HG03571 (cell line): ENCODE results near the gene STRA6.
"Not testable (repeated sequence)": the region's sequence is repeated elsewhere in the genome, so short reads cannot be mapped to it uniquely, and the experiment has no call there.

ENCODE experiments used
- ATAC-seq: cut with Tn5 transposase; IDR thresholded peaks from one replicate; pipeline ENCODE4 v1.9.1; 2021; ENCODE audit not compliant: unreplicated experiment

STRA6 gene

DNA sequence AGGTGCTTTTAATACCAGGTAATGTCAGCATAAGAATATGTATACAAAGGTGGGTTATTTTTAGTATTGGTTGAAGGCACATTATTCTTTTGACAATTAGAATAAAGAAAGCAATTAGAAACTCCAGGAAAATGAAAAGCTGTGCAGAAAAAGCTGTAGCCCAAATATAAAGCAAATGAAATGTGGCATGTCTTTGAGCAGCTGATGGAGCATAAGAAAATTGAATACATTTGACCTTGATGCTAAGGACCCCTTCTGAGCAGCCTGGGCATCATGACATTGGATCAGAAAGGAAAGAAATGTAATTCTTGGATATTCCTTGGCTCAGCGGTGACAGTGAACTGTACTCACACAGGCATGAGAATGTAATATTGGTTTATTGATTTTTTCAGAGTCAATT, 37.1 kb downstream of the STRA6 start:
- ATAC-seq, result no peak

DNA sequence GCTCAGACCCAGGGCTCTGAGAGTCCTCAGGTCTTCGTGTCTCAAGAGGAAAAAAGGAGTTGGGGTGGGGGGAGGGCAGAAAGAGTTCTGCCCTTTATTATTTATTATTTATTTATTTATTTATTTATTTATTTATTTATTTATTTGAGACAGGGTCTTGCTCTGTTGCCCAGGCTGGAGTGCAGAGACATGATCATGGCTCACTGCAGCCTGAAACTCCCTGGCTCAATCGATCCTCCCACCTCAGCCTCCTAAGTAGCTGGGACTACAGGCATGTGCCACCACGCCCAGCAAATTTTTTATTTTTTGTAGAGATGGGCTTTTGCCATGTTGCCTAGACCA, 40.4 kb downstream of the STRA6 start:
- not testable (repeated sequence) for ATAC-seq

DNA sequence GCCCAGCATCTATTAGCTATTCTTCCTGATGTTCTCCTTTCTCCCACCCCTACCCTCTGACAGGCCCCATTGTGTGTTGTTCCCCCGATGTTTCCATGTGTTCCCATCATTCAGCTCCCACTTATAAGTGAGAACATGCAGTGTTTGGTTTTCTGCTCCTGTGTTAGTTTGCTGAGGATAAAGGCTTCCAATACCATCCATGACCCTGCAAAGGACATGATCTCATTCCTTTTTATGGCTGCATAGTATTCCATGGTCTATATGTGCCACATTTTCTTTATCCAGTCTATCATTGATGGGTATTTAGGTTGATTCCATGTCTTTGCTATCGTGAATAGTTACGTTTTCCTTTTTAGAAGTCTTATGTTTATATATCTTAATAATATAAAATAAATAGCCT, 42.2 kb downstream of the STRA6 start:
- not testable (repeated sequence) for ATAC-seq

DNA sequence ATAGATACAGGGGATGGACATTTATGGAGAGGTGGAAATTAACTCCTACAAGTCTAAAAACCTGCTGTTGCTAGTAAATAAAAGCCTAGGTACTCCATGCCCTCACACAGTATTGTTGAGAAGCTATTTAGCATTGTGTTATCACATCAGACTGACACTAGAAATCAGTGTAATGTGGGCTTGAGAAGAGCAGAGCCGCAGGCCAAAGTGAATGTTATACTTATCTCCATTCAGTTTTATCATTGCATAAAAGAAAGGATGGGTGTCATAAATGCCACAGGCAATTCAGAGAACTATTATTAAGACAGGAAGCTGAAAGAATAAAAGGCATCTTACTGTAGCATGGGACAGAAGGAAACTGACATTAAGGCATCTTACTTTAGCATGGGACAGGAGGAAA, 42.8 kb downstream of the STRA6 start:
- no peak for ATAC-seq

GRCh38 chr15:74158855-74159650, 43.5 kb downstream of the STRA6 start:
- no peak for ATAC-seq

DNA sequence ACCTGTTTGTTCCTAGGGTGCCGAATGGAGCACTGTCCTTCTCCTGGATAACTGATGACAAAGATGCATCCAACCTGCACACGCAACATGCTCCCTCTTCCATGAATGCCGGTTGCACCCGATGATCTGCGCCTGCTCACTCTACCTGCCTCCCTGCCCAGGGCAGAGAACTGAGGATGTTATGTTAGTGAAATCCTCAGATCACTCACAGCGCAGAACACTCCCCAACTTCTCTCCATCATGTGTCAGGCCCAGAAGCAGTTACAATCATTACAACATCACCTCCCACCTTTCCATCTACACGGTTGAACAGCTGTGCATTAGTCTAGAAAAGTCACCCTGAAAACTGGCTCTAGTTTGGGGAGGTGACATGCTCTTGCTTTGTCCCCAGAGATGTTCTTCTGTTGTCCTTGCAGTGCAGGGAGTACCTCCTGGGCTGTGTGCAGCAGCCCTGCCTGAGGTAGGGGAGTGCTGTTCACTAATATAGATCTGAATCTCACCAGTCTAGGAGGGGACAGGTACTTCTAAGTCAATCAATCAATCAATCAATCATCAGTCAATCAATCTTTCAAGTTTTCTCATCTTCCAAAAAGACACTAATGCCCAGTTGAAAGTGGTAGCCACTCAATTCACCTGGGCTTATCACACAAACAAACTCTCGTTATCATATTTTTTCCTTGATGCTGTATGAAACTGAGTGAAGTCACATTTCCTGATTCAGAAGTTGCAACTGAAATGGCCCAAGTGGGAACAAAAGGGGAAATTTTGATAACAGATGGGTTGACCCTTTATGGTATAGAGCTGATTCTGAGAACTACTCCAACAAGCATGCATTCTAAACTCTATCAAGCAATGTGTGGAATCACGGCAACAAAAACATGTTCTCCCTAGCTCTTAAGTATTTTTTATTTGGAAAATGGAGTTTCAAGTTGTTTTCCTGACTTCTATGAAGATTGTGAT, 44.4 kb downstream of the STRA6 start:
- no peak for ATAC-seq

DNA sequence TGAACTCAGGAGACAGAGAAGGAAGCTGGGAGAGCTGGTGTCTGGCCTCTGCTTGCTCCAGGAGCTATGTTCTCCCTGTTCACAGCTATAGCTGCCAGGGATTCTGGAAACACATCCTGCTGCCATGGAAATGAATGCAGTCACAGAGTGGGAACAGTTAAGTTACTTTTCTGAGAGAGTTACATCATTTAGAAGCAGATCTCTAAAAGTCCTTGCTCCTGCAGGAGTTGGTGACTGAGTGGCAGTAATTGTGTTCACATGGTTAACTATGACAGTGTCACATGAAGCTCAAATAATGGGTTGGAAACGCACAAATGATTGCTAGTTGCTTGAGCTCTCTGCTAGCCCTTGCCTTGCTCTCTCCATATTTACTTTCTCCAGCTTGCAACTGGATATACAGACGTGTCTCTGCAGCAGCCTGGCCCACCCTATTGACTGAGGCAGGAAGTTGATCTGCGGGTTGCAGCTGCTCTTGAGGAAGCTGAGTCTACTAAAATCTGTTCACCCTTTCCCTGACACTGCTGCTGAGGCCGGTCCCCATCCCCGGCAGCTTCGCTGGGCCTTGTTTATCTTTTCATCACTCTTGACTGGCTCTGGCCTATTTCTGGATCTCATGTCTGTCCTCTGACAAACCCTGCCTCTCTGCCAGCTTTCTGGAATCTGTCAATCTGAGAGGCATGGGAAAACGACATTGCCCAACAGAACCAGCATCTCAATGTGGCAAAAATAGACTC, 45.7 kb downstream of the STRA6 start:
- ATAC-seq, result no peak

- no peak for ATAC-seq
Observed at GRCh38 chr15:74155766-74156417, 46.7 kb downstream of the STRA6 start.

- no peak for ATAC-seq
Observed at GRCh38 chr15:74147051-74147450, 55.5 kb downstream of the STRA6 start.

DNA sequence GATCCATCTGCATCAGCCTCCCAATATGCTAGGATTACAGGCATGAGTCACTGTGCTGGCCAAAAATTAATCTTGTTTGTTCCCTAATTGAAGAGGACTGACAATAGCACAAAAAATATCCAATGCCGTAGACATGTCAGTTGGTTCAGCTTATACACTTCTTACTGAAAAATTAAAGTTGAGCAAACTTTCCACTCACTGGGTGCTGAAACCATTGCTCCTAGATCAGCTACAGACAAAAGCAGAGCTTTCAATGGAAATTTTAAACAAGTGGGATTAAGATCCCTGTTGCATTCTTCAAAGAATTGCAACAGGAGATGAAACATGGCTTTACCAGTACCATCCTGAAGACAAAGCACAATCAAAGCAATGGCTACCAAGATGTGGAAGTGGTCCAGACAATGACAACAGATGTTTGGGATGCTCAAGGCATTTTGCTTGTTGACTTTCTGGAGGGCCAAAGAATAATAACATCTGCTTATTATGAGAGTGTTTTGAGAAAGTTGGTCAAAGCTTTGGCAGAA, 56.2 kb downstream of the STRA6 start:
- ATAC-seq, result no peak

- no peak for ATAC-seq
Observed at GRCh38 chr15:74144153-74144775, 58.3 kb downstream of the STRA6 start.

DNA sequence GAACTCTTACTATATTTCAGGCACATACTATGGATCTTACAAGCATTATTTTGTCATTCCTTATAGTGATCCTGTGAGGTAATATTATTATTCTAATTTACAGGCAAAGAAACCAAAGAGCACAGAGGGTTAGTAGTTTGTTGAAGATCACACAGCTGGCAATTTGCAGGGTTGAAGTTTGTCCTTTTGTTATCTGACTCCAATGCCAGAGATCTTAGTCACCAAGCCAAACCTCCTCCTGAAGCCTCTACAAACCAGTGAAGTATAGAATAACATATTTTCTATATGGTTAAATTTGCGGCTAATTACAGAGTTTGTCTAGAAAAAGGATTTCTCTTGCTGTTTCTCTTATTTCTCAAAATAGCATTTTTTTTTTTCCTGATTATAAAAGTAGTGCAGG, 61.0 kb downstream of the STRA6 start:
- ATAC-seq, result no peak

DNA sequence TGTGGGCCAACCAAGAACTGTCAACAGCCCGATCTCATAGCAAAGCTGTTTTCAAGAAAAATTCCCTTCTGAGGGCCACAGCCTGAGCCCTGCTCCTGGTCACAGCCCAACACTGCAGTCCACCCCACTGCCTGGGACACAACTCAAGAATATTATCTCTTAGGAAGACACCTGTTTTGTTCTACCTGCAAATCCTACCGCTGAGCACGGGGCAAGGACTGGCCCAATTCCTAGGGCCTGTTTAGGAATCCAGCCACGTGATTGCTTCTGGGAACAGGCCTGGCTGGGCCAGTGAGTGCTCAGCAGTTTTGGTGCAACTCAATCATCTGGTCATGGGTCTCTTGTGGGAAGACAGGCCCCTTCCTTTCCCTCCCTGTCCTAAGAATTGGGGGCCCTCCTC, 63.9 kb downstream of the STRA6 start:
- no peak for ATAC-seq

- ATAC-seq, result no peak
Observed at GRCh38 chr15:74137537-74137894, 65.1 kb downstream of the STRA6 start.

DNA sequence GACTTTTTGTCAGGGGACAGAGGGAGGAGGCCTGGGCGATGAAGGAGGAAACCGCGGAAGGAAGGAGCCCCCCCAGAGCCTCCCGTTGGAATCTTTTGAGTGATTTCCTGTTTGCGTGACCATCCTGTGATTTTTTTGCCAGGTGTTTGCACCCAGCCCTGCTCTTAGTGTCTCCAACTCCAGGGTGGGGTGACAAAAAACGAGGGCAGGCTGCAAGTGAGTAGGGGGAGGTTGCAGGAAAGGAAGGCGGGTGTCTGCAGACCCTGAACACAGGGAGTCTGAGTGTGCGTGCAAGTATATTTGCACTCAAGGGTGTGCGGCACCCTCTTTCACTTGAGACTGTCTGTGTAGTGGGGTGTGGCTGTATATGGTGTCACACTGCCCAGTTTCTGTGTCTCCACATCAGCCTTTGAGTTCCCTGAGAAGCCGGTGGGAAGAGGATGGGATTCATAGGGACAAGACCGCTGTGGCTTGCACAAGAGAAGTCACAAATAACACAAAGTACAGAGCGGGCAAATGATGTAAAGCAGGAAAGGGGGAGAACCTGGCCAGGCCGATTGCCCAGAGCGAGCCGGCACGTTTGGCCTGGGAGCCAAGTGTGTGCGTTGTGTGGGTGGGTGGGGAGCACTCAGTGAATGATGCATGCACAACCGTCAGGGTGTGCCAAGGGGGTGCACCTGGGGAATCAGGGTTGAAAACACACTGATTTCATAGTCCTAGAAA, 65.6 kb downstream of the STRA6 start:
- no peak for ATAC-seq

GRCh38 chr15:74136540-74136813, 66.1 kb downstream of the STRA6 start:
- no peak for ATAC-seq

DNA sequence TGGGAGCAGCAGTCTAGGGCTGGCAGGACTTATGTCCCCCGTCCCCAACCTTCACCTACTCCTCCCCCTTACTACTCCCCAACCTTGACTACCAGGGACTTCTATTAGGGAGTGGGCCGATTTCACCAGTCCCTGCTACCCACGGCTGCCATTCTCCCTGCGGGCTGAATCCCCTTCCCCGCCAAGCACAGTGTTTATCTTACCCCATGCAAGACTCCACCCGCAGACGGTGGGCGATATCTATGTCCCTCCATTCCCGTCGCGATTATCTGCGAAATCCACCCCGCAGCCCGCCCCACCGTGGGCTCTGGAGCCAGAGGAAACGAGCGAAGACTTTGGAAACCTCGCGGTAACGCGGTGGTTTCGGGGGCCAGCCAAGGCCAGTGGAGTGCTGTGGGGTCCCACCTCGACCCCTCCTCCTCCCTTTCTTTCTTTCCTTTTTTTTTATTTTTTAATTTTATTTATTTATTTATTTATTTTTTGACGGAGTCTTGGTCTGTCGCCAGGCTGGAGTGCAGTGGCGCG, 67.5 kb downstream of the STRA6 start:
- ATAC-seq, result no peak

GRCh38 chr15:74134387-74135027, 68.1 kb downstream of the STRA6 start:
- no peak for ATAC-seq

DNA sequence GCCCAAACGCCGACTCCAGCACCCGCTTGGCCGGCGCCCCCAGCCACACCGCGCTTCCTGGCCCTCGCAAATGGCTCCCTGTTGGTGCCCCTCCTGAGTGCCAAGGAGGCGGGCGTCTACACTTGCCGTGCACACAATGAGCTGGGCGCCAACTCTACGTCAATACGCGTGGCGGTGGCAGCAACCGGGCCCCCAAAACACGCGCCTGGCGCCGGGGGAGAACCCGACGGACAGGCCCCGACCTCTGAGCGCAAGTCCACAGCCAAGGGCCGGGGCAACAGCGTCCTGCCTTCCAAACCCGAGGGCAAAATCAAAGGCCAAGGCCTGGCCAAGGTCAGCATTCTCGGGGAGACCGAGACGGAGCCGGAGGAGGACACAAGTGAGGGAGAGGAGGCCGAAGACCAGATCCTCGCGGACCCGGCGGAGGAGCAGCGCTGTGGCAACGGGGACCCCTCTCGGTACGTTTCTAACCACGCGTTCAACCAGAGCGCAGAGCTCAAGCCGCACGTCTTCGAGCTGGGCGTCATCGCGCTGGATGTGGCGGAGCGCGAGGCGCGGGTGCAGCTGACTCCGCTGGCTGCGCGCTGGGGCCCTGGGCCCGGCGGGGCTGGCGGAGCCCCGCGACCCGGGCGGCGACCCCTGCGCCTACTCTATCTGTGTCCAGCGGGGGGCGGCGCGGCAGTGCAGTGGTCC, 68.7 kb downstream of the STRA6 start:
- no peak for ATAC-seq
